Neutrophil (primary cell): ENCODE results near the gene PROCR.

ENCODE experiments used
- H3K27ac ChIP-seq: fragments of 200-600 bp; sonication (generic); 2 replicates; pipeline ENCODE4 v1.5.1; 2016; ENCODE audit warnings: mild to moderate bottlenecking, moderate library complexity
- H3K27me3 ChIP-seq: fragments of 200-600 bp; sonication (generic); 2 replicates; pipeline ENCODE4 v1.6.0; 2016; ENCODE audit warnings: mild to moderate bottlenecking
- H3K36me3 ChIP-seq: fragments of 200-600 bp; sonication (generic); 2 replicates; pipeline ENCODE4 v1.5.1; 2017
- H3K4me1 ChIP-seq, 2 experiments: fragments of 200-600 bp in 1 of 2; sonication (generic) in 1 of 2; 1 replicate in 1 of 2; 2 replicates in 1 of 2; pipeline versions ENCODE4 v1.5.1 to v1.6.1; 2013 to 2016; ENCODE audit warnings: low read depth in 1 of 2, low read length in 1 of 2, mild to moderate bottlenecking in 1 of 2, moderate library complexity in 1 of 2; ENCODE audit not compliant: control insufficient read depth in 1 of 2, insufficient read depth in 1 of 2
- H3K4me3 ChIP-seq, 2 experiments: fragments of 200-600 bp in 1 of 2; sonication (generic) in 1 of 2; 1 replicate in 1 of 2; 2 replicates in 1 of 2; pipeline ENCODE4 v1.5.1; 2013 to 2016; ENCODE audit warnings: low read depth in 1 of 2, low read length in 1 of 2, mild to moderate bottlenecking in 1 of 2, moderate library complexity in 1 of 2
- H3K9me3 ChIP-seq: fragments of 200-600 bp; sonication (generic); 2 replicates; pipeline ENCODE4 v1.5.1; 2016
- TF ChIP-seq, protein P1 (sequence below): fragments of 200-600 bp; sonication (generic); IDR thresholded peaks from 2 replicates; pipeline ENCODE4 v1.5.1; 2016; ENCODE audit warnings: antibody characterized with exemption

The PROCR gene

DNA sequence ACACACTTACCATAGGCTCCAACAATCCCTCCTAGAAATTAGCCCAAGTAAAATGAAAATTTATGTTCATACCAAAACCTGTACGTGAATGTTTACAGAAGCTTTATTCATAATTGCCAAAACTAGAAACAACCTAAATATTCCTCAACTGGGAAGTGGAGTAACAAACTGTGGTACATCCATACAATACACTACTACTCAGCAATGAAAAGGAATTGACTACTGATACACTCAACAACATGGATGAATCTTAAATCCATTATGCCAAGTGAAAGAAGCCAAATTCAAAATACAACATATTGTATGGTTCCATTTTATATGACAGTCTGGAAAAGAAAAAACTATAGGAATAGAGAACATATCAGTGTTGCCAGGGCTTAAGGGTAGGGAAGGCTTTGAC is 34.9 kb downstream of the PROCR start:
- Histone ChIP-seq H3K27me3 (no peaks in the 10 kb centered on the region), H3K27ac (no peak overlapping the region), H3K4me1 (no peaks in the 10 kb centered on the region), H3K4me3 (no peak overlapping the region), H3K36me3 (peaks cover 12% of the 10 kb centered on the region), H3K9me3 (no peaks in the 10 kb centered on the region)
- TF ChIP-seq, protein P1, sequence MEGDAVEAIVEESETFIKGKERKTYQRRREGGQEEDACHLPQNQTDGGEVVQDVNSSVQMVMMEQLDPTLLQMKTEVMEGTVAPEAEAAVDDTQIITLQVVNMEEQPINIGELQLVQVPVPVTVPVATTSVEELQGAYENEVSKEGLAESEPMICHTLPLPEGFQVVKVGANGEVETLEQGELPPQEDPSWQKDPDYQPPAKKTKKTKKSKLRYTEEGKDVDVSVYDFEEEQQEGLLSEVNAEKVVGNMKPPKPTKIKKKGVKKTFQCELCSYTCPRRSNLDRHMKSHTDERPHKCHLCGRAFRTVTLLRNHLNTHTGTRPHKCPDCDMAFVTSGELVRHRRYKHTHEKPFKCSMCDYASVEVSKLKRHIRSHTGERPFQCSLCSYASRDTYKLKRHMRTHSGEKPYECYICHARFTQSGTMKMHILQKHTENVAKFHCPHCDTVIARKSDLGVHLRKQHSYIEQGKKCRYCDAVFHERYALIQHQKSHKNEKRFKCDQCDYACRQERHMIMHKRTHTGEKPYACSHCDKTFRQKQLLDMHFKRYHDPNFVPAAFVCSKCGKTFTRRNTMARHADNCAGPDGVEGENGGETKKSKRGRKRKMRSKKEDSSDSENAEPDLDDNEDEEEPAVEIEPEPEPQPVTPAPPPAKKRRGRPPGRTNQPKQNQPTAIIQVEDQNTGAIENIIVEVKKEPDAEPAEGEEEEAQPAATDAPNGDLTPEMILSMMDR = no peak

DNA sequence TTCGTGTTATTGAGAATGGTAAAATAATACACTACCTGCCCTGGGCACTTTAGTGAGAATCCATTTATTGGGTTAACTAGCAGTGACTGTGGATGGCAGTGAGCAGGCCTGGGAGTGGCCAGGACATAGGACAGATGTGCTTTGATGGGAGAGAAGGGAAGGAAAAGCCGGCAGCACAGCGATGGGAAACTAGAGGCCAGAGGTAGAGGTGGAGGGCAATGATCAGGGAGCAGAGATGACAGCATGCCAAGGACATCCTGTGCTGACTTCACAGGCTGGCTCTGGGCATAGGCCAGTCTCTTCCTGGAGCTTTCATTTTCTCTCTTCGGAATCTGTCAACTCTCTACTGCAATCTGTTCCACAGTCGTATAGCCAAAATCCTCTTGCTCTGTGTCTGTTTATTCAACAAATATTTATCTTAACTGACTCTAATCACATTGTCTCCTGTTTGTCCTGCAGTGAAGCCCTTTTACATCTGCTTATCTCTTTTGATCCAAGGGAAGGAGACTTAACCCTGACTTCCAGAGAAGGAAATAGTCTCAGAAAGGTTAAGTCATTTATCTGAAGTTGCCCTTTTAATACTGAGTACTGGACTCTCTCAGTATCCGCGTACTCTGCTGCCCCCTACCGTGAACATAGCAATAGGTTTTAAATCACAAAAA is 36.2 kb downstream of the PROCR start:
- H3K9me3 ChIP-seq = no peaks in the 10 kb centered on the region
- H3K27ac ChIP-seq = no peak overlapping the region
- no peak overlapping the region for H3K4me3 ChIP-seq
- TF ChIP-seq, protein P1 = peak; percentile 66
- H3K36me3 ChIP-seq = peaks cover 15% of the 10 kb centered on the region
- H3K27me3 ChIP-seq = no peaks in the 10 kb centered on the region
- H3K4me1 ChIP-seq = peaks cover 0 to 8% of the 10 kb centered on the region in 2 experiments

DNA sequence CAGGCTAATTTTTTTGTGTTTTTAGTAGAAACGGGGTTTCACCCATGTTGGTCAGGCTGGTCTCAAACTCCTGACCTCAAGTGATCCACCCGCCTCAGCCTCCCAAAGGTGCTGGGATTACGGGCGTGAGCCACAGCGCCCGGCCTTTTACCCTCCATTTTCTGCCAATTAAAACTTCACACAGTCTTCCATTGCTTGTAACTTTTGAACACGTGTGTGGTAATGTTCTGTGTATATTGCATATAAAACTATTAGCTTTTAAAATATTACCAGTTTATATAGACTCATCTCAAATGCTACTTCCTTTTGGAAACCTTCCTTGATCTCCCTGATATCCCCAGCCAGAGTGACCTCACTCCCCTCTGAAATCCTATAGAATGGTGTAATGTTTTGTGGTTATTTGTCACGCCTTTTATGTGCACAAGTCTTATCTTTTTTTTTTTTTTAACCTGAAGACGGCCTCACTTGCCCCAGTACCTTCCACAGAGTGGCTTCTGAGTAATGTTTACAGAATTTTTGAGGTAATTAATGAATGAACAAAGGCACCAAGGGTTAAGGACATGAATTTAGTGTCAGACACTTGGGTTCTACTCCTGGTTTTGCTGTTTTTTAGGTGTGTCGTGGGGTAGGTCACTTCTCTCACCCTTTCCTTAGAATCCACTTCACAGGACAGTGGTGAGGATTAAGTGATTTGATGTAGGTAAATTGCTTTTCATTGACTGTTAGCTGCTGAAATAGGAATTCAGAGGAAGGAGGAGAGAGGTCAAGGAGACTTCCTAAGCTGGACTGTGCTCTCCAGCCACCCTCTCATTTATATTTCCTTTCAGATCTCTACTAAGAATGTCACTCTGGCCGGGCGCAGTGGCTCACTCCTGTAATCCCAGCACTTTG is 43.4 kb downstream of the PROCR start:
- Histone ChIP-seq H3K9me3 (no peaks in the 10 kb centered on the region), H3K4me3 (no peak overlapping the region), H3K27me3 (no peaks in the 10 kb centered on the region), H3K4me1 (peaks cover 0 to 8% of the 10 kb centered on the region in 2 experiments), H3K36me3 (peaks cover 24% of the 10 kb centered on the region), H3K27ac (no peak overlapping the region)
- TF ChIP-seq, protein P1 = no peak

DNA sequence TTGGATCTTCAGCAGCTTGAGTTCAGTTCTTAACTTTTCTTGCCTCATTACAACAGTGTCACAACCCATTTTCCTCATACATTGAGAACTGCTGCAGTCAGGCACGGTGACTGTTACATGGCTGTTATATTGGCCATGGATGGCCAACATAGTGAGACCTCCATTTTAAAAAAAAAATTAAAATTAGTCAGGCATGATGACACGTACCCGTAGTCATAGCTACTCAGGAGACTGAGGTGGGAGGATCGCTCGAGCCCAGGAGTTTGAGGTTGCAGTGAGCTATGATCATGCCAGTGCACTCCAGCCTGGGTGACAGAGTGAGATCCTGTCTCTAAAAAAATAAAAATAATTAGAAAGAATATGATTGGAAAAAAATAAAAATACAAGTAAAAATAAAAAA is 44.7 kb downstream of the PROCR start:
- H3K36me3 ChIP-seq = peaks cover 16% of the 10 kb centered on the region
- H3K4me3 ChIP-seq = no peak overlapping the region
- H3K4me1 ChIP-seq = peaks cover 0 to 8% of the 10 kb centered on the region in 2 experiments
- H3K27me3 ChIP-seq = no peaks in the 10 kb centered on the region
- H3K9me3 ChIP-seq = no peaks in the 10 kb centered on the region
- no peak overlapping the region for H3K27ac ChIP-seq
- TF ChIP-seq, protein P1 = no peak

DNA sequence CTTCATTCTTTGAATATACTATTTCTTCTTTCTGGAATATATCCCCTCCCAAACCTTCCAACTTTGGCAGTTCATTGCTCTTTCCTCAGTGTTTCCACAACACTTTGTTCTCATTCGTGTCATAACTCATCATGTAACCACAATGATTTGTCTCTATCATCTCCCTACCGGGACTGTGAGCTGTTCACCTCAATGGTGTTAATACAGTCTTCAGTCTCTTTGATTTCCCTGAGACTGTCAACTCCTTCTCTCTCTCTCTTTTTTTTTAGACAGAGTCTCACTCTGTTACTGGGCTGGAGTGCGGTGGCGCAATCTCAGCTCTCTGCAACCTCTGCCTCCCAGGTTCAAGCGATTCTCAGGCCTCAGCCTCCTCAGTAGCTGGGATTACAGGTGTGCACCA is 52.1 kb downstream of the PROCR start:
- Histone ChIP-seq H3K27ac (no peak overlapping the region), H3K9me3 (no peaks in the 10 kb centered on the region), H3K4me1 (peaks cover 0 to 8% of the 10 kb centered on the region in 2 experiments), H3K36me3 (no peaks in the 10 kb centered on the region), H3K4me3 (no peak overlapping the region), H3K27me3 (peaks cover 51% of the 10 kb centered on the region)
- TF ChIP-seq, protein P1 = no peak
